Measurements from ENCODE around the gene SLC8A1. TPM values are rescaled to one million over a fixed set of nuclear protein-coding genes. Genes with fewer than 3 reads are reported as not detected.

The SLC8A1 gene
- total and polyA plus RNA-seq, 11 donors = 61.9 to 1,521 (median 827) TPM

GRCh38 chr2:40415391-40415790 is 36.5 kb downstream of the SLC8A1 start:
- Histone ChIP-seq H3K27ac (no peak overlapping the region), H3K4me1 (peaks cover 0 to 68% (median 30%) of the 10 kb centered on the region in 12 donors), H3K27me3 (no peaks in the 10 kb centered on the region), H3K4me3 (no peak overlapping the region), H3K36me3 (no peaks in the 10 kb centered on the region), H3K9me3 (no peaks in the 10 kb centered on the region)
- DNase-seq = no peak
- intact Hi-C loops (cut with DNase I) = no loop called here
- TF ChIP-seq POLR2A (IDR thresholded peaks at IDR 0.05) = no peak
- TF ChIP-seq CTCF (IDR thresholded peaks at IDR 0.05) = no peak
- ATAC-seq = no peak
- WGBS, 4 donors = 58 to 75% (median 63%) methylated on average over 2 of the region's 2 CpGs

- Histone ChIP-seq H3K36me3 (no peaks in the 10 kb centered on the region), H3K27ac (no peak overlapping the region), H3K9me3 (no peaks in the 10 kb centered on the region), H3K4me1 (peaks cover 0 to 67% (median 29%) of the 10 kb centered on the region in 12 donors), H3K4me3 (no peak overlapping the region), H3K27me3 (no peaks in the 10 kb centered on the region)
- 46 to 71% (median 59%) methylated on average over 1 of the region's 1 CpG for WGBS, 4 donors
- no peak for ATAC-seq
- no peak for TF ChIP-seq CTCF (IDR thresholded peaks at IDR 0.05)
- TF ChIP-seq POLR2A (IDR thresholded peaks at IDR 0.05) = no peak
- DNase-seq = no peak
- intact Hi-C loops (cut with DNase I) = no loop called here
Observed at GRCh38 chr2:40412456-40412855, 39.4 kb downstream of the SLC8A1 start.

GRCh38 chr2:40410695-40411094 is 41.2 kb downstream of the SLC8A1 start:
- TF ChIP-seq CTCF (IDR thresholded peaks at IDR 0.05) (no peak), POLR2A (IDR thresholded peaks at IDR 0.05) (no peak)
- ATAC-seq (no peak), DNase-seq (no peak)
- Histone ChIP-seq H3K36me3 (no peaks in the 10 kb centered on the region), H3K4me1 (peaks cover 0 to 71% (median 33%) of the 10 kb centered on the region in 12 donors), H3K4me3 (no peak overlapping the region), H3K27ac (no peak overlapping the region), H3K27me3 (no peaks in the 10 kb centered on the region), H3K9me3 (no peaks in the 10 kb centered on the region)
- WGBS, 4 donors = 50 to 69% (median 53%) methylated on average over 1 of the region's 1 CpG
- intact Hi-C loops (cut with DNase I) = no loop called here

GRCh38 chr2:40409734-40410133 is 42.2 kb downstream of the SLC8A1 start:
- H3K4me3 ChIP-seq = no peak overlapping the region
- no peaks in the 10 kb centered on the region for H3K27me3 ChIP-seq
- peak overlapping the region in 1 of 12 donors; percentile 11 for H3K27ac ChIP-seq
- no peaks in the 10 kb centered on the region for H3K36me3 ChIP-seq
- WGBS, 4 donors = 33 to 50% (median 43%) methylated on average over 2 of the region's 2 CpGs
- H3K4me1 ChIP-seq = peaks cover 0 to 72% (median 34%) of the 10 kb centered on the region in 12 donors
- H3K9me3 ChIP-seq = no peaks in the 10 kb centered on the region
- DNase-seq (no peak), ATAC-seq (peak in 3 of 4 donors; percentile 34 to 69 (median 51))
- TF ChIP-seq CTCF (IDR thresholded peaks at IDR 0.05) = no peak
- no peak for TF ChIP-seq POLR2A (IDR thresholded peaks at IDR 0.05)
- intact Hi-C loops (cut with DNase I) = no loop called here
